T-helper 9 cell (primary cell): Measurements from ENCODE around the gene CA7.
"Not testable (repeated sequence)": the region's sequence is repeated elsewhere in the genome, so short reads cannot be mapped to it uniquely, and the experiment has no call there.

Experiments
- DNase-seq: peaks from one replicate; pipeline ENCODE4 v3.0.0-alpha.2; 2020

The CA7 gene

GRCh38 chr16:66847533-66848067 lies 3.4 kb downstream of the CA7 start:
- no peak for DNase-seq

- no peak for DNase-seq
Measured at GRCh38 chr16:66848172-66848571, 4.0 kb downstream of the CA7 start.

DNA sequence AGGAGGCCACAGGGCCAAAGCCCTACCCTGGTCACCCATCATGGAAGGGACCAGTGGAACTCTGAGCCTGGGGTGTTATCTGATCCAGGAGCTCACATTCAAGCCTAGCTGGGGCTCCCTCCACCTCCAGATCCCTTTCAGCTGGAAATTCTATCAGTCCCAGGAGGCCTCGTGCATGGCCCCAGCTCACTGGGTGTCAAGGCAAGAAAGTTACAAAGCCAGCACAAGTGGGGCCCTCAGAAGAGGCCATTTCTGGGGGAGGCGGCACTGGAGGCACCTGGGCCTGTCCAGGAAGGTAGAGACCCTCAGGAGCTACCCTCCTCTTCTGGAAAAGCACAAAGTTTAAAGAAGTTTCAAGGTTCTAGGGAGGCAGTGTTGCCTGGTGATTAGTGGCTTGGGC lies 4.8 kb downstream of the CA7 start:
- no peak for DNase-seq

DNA sequence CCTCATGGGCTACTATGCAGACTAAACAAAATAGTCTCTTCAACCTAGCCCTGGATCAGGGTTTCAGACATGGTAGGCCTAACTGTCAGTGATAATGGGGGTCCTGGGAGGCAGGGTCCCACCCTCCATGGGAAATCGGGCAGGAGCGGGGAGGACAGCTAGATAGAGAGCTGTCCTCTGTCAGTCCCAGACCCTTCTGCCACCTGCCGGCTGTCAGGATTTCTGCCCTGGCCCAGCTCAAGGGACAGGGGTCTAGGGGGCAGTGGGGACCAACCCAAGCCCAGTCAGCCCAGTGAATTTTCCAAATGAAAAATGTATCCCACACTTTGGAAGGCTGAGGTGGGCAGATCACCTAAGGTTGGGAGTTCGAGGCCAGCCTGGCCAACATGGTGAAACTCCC lies 5.3 kb downstream of the CA7 start:
- no peak for DNase-seq

DNA sequence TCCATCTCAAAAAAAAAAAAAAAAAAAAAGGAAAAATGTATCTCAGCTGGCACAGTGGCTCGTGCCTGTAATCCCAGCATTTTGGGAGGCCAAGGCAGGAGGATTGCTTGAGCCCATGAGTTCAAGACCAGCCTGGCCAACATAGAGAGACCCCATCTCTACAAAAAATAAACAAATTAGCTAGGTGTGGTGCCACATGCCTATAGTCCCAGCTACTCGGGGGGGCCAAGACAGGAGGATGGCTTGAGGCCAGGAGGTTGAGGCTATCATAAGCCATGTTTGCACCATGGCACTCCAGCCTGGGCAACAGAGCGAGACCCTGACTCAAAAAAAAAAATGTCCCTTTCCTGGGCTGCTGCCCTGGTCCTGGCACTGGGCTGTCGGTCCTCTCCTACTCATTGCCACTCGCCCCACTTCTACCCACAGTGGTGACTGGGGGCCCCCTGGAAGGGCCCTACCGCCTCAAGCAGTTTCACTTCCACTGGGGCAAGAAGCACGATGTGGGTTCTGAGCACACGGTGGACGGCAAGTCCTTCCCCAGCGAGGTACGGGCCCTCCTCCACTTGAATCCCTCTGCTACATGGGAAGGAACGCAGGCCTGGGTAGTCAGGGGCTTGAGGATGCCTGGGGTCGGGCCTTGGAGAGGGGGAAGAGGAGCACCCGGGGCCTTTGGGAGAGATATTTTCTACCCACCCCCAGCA lies 6.1 kb downstream of the CA7 start:
- DNase-seq: no peak

- DNase-seq: no peak
Measured at GRCh38 chr16:66851166-66851964, 7.2 kb downstream of the CA7 start.

- DNase-seq: no peak
Measured at GRCh38 chr16:66853261-66854139, 9.3 kb downstream of the CA7 start.

- no peak for DNase-seq
Measured at GRCh38 chr16:66856184-66856730, 12.0 kb downstream of the CA7 start.

GRCh38 chr16:66856801-66857200 lies 12.6 kb downstream of the CA7 start:
- no peak for DNase-seq

GRCh38 chr16:66857437-66857836 lies 13.2 kb downstream of the CA7 start:
- no peak for DNase-seq

DNA sequence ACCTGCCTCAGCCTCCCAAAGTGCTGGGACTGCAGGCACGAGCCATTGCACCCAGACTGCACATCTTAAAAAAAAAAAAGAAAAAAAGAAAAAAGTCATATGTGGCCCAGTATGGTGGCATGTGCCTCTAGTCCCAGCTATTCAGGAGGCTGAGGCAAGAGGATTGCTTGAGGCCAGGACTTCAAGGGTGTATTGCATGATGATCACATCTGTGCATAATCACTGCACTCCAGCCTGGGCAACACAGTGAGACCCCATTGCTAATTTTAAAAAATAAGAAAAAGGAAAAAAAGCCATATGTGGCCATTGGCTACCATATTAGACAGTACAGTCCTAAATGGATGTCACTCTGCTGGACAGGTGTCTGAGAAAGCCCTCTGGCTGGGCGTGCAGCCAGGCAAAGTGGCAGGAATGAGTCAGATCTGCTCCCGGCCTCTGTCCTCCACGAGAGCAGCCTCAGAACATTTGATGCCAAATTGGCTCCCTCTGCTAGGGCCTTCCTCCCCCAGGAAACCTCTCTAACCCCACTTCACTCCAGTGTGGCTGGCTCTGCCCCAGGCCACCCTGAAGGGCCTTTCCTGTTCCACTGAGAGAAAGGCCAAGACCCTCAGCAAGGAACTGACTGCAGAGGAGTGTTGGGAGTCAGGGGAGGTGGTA lies 14.7 kb downstream of the CA7 start:
- DNase-seq: no peak

GRCh38 chr16:66859397-66860068 lies 15.3 kb downstream of the CA7 start:
- DNase-seq: no peak

DNA sequence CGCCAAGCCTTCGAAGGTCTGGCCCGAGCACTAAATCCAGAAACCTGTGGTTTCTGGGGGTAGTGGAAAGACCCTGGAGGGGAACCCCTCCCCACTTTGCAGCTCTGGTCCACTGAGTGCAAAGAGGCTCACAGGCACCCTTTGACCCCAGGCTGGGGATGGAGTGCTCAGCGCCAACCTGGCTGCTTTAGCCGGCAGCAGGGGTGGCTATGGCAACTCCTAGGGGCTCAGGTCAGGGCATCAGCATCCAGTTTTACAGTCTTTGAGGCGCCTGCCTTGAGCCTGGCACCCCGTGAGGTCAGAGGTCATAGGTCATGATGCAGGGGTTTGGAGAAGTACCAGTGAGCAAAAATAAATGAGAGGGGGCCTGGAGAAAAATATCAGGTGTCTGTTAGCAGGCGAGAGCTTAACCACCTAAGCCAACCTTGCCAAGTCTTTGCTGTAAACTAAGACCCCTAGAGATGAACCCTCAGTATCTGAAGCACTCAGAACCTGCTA lies 17.9 kb downstream of the CA7 start:
- DNase-seq: no peak

DNA sequence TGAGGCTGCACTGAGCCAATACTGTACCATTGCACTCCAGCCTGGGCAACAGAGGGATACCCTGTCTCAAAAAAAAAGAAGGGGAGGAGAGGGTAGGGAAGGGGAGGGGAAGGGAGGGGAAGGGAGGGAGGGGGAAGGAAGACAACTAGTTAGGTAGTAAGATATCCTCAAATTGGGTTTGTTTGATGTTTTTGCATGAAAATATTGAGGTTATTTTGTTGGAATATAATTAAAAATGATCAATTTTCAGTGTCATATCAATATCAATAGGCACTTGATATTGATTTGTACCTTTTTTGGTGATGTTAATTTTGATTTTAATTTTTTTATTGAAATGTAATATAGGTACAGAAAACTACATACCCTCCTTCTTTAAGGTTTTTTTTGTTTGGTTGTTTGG lies 19.5 kb downstream of the CA7 start:
- no peak for DNase-seq

- DNase-seq: no peak
Measured at GRCh38 chr16:66869424-66869823, 25.2 kb downstream of the CA7 start.

GRCh38 chr16:66871363-66871762 lies 27.1 kb downstream of the CA7 start:
- not testable (repeated sequence) for DNase-seq

DNA sequence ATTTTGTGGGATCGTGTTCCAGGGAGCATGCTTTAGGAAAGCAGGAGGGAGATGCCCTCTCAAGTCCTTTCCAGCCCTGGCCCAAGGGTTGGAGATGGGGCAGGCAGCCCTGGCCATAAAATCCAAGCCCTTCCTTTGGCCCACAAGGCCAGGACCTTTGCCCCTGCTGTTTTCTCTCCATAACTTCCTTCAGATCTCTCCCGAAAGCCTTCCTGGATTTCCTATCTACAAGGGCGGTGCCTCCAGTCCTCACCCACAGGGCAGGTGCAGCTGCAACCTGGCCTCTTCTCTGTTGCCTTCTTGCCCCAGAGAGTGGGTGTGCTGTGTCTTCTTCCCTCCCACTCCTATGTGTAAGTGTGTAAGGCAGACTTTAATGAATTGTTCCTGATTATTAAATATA lies 27.6 kb downstream of the CA7 start:
- DNase-seq: no peak

- DNase-seq: no peak
Measured at GRCh38 chr16:66872559-66872942, 28.3 kb downstream of the CA7 start.

GRCh38 chr16:66872943-66873684 lies 28.9 kb downstream of the CA7 start:
- DNase-seq: peak; percentile 85

DNA sequence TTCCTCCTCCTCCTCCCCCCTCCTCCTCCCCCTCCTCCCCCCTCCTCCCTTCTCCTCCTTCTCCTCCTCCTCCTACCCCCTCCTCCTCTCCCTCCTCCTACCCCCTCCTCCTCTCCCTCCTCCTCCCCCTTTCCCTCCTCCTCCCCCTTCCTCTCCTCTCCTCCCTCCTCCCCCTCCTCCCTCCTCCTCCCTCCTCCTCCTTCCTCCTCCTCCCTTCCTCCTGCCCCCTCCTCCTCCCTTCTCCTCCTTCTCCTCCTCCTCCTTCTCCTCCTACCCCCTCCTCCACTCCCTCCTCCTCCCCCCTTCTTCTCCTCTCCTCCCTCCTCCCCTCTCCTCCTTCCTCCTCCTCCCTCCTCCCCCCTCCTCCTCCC lies 29.5 kb downstream of the CA7 start:
- no peak for DNase-seq
